ENCODE measurements around the gene IREB2.

Gene IREB2

GRCh38 chr15:78427953-78428352, 10.1 kb upstream of the IREB2 start:
- no peak for ATAC-seq
- TF ChIP-seq ZFP3 (CRISPR knock-in tag; IDR thresholded peaks at IDR 0.05), result no peak
- no peak for TF ChIP-seq SNAI2 (CRISPR knock-in tag; IDR thresholded peaks at IDR 0.05)
- no peak for TF ChIP-seq OSR1 (CRISPR knock-in tag; IDR thresholded peaks at IDR 0.05)
- no peak for TF ChIP-seq POU6F1 (CRISPR knock-in tag; IDR thresholded peaks at IDR 0.05; ENCODE audit: borderline replicate concordance, low read depth)
- TF ChIP-seq TOX (CRISPR knock-in tag; IDR thresholded peaks at IDR 0.05; ENCODE audit: borderline replicate concordance), result no peak
- TF ChIP-seq GLIS3 (CRISPR knock-in tag; IDR thresholded peaks at IDR 0.05), result no peak
- TF ChIP-seq TCF4 (CRISPR knock-in tag; IDR thresholded peaks at IDR 0.05; ENCODE audit: borderline replicate concordance), result no peak
- TF ChIP-seq CREB5 (CRISPR knock-in tag; IDR thresholded peaks at IDR 0.05; ENCODE audit: low read depth), result no peak
- no peak for TF ChIP-seq ZFP30 (CRISPR knock-in tag; IDR thresholded peaks at IDR 0.05)
- TF ChIP-seq BACH2 (CRISPR knock-in tag; IDR thresholded peaks at IDR 0.05; ENCODE audit: borderline replicate concordance), result no peak
- TF ChIP-seq CSRNP3 (CRISPR knock-in tag; IDR thresholded peaks at IDR 0.05), result no peak
- TF ChIP-seq RARB (CRISPR knock-in tag; IDR thresholded peaks at IDR 0.05), result no peak
- TF ChIP-seq ISL1 (CRISPR knock-in tag; IDR thresholded peaks at IDR 0.05), result no peak
- no peak for TF ChIP-seq ZNF8 (CRISPR knock-in tag; IDR thresholded peaks at IDR 0.05)
- TF ChIP-seq CSDC2 (CRISPR knock-in tag; IDR thresholded peaks at IDR 0.05), result no peak
- TF ChIP-seq PPARA (CRISPR knock-in tag; IDR thresholded peaks at IDR 0.05; ENCODE audit: borderline replicate concordance), result no peak
- no peak for TF ChIP-seq ZNF70 (CRISPR knock-in tag; IDR thresholded peaks at IDR 0.05)

GRCh38 chr15:78429477-78429876, 8.5 kb upstream of the IREB2 start:
- TF ChIP-seq POU6F1 (CRISPR knock-in tag; IDR thresholded peaks at IDR 0.05; ENCODE audit: borderline replicate concordance, low read depth), result no peak
- TF ChIP-seq ESRRG (CRISPR knock-in tag; IDR thresholded peaks at IDR 0.05), result no peak
- no peak for TF ChIP-seq TSHZ2 (CRISPR knock-in tag; IDR thresholded peaks at IDR 0.05)
- ATAC-seq, result no peak

GRCh38 chr15:78431955-78432354, 6.1 kb upstream of the IREB2 start:
- no peak for ATAC-seq
- TF ChIP-seq ARNTL (CRISPR knock-in tag; IDR thresholded peaks at IDR 0.05; ENCODE audit: borderline replicate concordance, low read depth), result no peak
- no peak for TF ChIP-seq ZFP30 (CRISPR knock-in tag; IDR thresholded peaks at IDR 0.05)
- no peak for TF ChIP-seq TSHZ2 (CRISPR knock-in tag; IDR thresholded peaks at IDR 0.05)
- no peak for TF ChIP-seq ZNF8 (CRISPR knock-in tag; IDR thresholded peaks at IDR 0.05)
- TF ChIP-seq ESRRG (CRISPR knock-in tag; IDR thresholded peaks at IDR 0.05), result no peak
- no peak for TF ChIP-seq ZNF70 (CRISPR knock-in tag; IDR thresholded peaks at IDR 0.05)
- no peak for TF ChIP-seq RARB (CRISPR knock-in tag; IDR thresholded peaks at IDR 0.05)
- no peak for TF ChIP-seq TCF4 (CRISPR knock-in tag; IDR thresholded peaks at IDR 0.05; ENCODE audit: borderline replicate concordance)
- no peak for TF ChIP-seq GLIS3 (CRISPR knock-in tag; IDR thresholded peaks at IDR 0.05)
- TF ChIP-seq PPARA (CRISPR knock-in tag; IDR thresholded peaks at IDR 0.05; ENCODE audit: borderline replicate concordance), result no peak
- TF ChIP-seq OSR1 (CRISPR knock-in tag; IDR thresholded peaks at IDR 0.05), result no peak
- no peak for TF ChIP-seq CSRNP3 (CRISPR knock-in tag; IDR thresholded peaks at IDR 0.05)
- TF ChIP-seq ZFP3 (CRISPR knock-in tag; IDR thresholded peaks at IDR 0.05), result no peak
- no peak for TF ChIP-seq PATZ1 (CRISPR knock-in tag; IDR thresholded peaks at IDR 0.05; ENCODE audit: borderline replicate concordance)
- no peak for TF ChIP-seq BACH2 (CRISPR knock-in tag; IDR thresholded peaks at IDR 0.05; ENCODE audit: borderline replicate concordance)
- no peak for TF ChIP-seq CSDC2 (CRISPR knock-in tag; IDR thresholded peaks at IDR 0.05)
- no peak for TF ChIP-seq ZC3H10 (CRISPR knock-in tag; IDR thresholded peaks at IDR 0.05)
